ENCODE results near the gene NPFF. TPM values are rescaled to one million over a fixed set of nuclear protein-coding genes. Genes with fewer than 3 reads are reported as not detected.

Gene NPFF
- total and polyA plus RNA-seq, 2 of the 13 experiments (the other 11 are each of a cell fraction or from before 2014, with no cell fraction given) = not detected

GRCh38 chr12:53500776-53501614 lies 6.3 kb downstream of the NPFF start, which contains the start of gene TARBP2 (continued):
- TF ChIP-seq ZNF770 (CRISPR knock-in tag; IDR thresholded peaks at IDR 0.05) = peak; percentile 51; the same call in 1 of the 2 replicates
- no peak for TF ChIP-seq RBAK (CRISPR knock-in tag; IDR thresholded peaks at IDR 0.05)
- TF ChIP-seq ZNF678 (CRISPR knock-in tag; IDR thresholded peaks at IDR 0.05) = no peak
- no peak for TF ChIP-seq KDM6A (CRISPR knock-in tag; IDR thresholded peaks at IDR 0.05; ENCODE audit: low read depth)
- TF ChIP-seq THYN1 (CRISPR knock-in tag; IDR thresholded peaks at IDR 0.05; ENCODE audit: borderline replicate concordance, low read depth) = no peak
- peak; percentile 85 for TF ChIP-seq SALL2 (CRISPR knock-in tag; IDR thresholded peaks at IDR 0.05)
- no peak for TF ChIP-seq PAWR (CRISPR knock-in tag; IDR thresholded peaks at IDR 0.05; ENCODE audit: borderline replicate concordance)
- TF ChIP-seq ZNF446 (CRISPR knock-in tag; IDR thresholded peaks at IDR 0.05) = 0 out of 2 replicates have a peak, but pooled peaks have one; percentile 25
- TF ChIP-seq TEAD3 (CRISPR knock-in tag; optimal IDR thresholded peaks at IDR 0.05; ENCODE audit: borderline replicate concordance) = no peak
- no peak for TF ChIP-seq ZNF17 (CRISPR knock-in tag; IDR thresholded peaks at IDR 0.05)
- TF ChIP-seq ZNF776 (CRISPR knock-in tag; IDR thresholded peaks at IDR 0.05) = no peak
- peak; percentile 96 for TF ChIP-seq GATAD1 (CRISPR knock-in tag; IDR thresholded peaks at IDR 0.05)
- TF ChIP-seq GRHL1 (CRISPR knock-in tag; conservative IDR thresholded peaks at IDR 0.05) = no peak
- TF ChIP-seq KMT2B (CRISPR knock-in tag; IDR thresholded peaks at IDR 0.05) = peak; percentile 69; the same call in 1 of the 2 replicates
- TF ChIP-seq ZNF572 (CRISPR knock-in tag; IDR thresholded peaks at IDR 0.05) = peak; percentile 88
- peak; percentile 82 for TF ChIP-seq RFX5 (IDR thresholded peaks at IDR 0.05; ENCODE audit: low read depth, low read length)
- TF ChIP-seq RFX1 (IDR thresholded peaks at IDR 0.05) = no peak
- TF ChIP-seq RERE (CRISPR knock-in tag; IDR thresholded peaks at IDR 0.05; ENCODE audit: low read depth) = no peak
- TF ChIP-seq ZNF256 (CRISPR knock-in tag; conservative IDR thresholded peaks at IDR 0.05) = no peak; the same call in 1 of the 2 replicates
